Parathyroid adenoma (tissue), 2 donors: ENCODE measurements around the gene CCSER1.

ENCODE experiments used
- H2AFZ ChIP-seq: fragments of 300-600 bp; sonication (generic); one replicate; pipeline ENCODE4 v1.7.0; 2017; ENCODE audit warnings: antibody characterized with exemption, mild to moderate bottlenecking
- H3K27ac ChIP-seq: fragments of 300-600 bp; sonication (generic); one replicate; pipeline ENCODE4 v1.7.0; 2017
- H3K27me3 ChIP-seq: fragments of 300-600 bp; sonication (generic); one replicate; pipeline ENCODE4 v1.7.0; 2017; ENCODE audit warnings: low read length; ENCODE audit not compliant: control insufficient read depth, insufficient read depth
- H3K36me3 ChIP-seq: fragments of 300-600 bp; sonication (generic); one replicate; pipeline ENCODE4 v1.7.0; 2017; ENCODE audit warnings: low read length; ENCODE audit not compliant: control insufficient read depth, insufficient read depth
- H3K4me1 ChIP-seq: fragments of 300-600 bp; sonication (generic); one replicate; pipeline ENCODE4 v1.7.0; 2017; ENCODE audit warnings: control low read depth
- H3K4me2 ChIP-seq: fragments of 300-600 bp; sonication (generic); one replicate; pipeline ENCODE4 v1.7.0; 2017; ENCODE audit warnings: low read length
- H3K4me3 ChIP-seq: fragments of 300-600 bp; sonication (generic); one replicate; pipeline ENCODE4 v1.7.0; 2017; ENCODE audit warnings: low read depth, low read length
- H3K79me2 ChIP-seq: fragments of 300-600 bp; sonication (generic); one replicate; pipeline ENCODE4 v1.7.0; 2017; ENCODE audit warnings: control low read depth
- H3K9ac ChIP-seq: fragments of 300-600 bp; sonication (generic); one replicate; pipeline ENCODE4 v1.7.0; 2017; ENCODE audit warnings: mild to moderate bottlenecking
- H3K9me3 ChIP-seq: fragments of 300-600 bp; sonication (generic); one replicate; pipeline ENCODE4 v1.7.0; 2017; ENCODE audit warnings: low read length; ENCODE audit not compliant: control insufficient read depth
- TF ChIP-seq, protein P1 (sequence below): fragments of 300-600 bp; sonication (generic); IDR thresholded peaks from one replicate; pipeline ENCODE4 v1.7.0; 2017; ENCODE audit warnings: antibody characterized with exemption, mild to moderate bottlenecking
- donor health status: primary hyperparathyroidism.

CCSER1 gene

GRCh38 chr4:90715242-90715641, 588.0 kb downstream of the CCSER1 start:
- Histone ChIP-seq H3K27me3 (no peaks in the 10 kb centered on the region), H3K36me3 (no peaks in the 10 kb centered on the region), H3K4me3 (no peak overlapping the region), H3K79me2 (no peaks in the 10 kb centered on the region), H3K4me2 (no peak overlapping the region), H3K4me1 (no peaks in the 10 kb centered on the region), H2AFZ (no peak overlapping the region), H3K27ac (no peak overlapping the region), H3K9ac (no peak overlapping the region), H3K9me3 (no peaks in the 10 kb centered on the region)
- TF ChIP-seq, protein P1, sequence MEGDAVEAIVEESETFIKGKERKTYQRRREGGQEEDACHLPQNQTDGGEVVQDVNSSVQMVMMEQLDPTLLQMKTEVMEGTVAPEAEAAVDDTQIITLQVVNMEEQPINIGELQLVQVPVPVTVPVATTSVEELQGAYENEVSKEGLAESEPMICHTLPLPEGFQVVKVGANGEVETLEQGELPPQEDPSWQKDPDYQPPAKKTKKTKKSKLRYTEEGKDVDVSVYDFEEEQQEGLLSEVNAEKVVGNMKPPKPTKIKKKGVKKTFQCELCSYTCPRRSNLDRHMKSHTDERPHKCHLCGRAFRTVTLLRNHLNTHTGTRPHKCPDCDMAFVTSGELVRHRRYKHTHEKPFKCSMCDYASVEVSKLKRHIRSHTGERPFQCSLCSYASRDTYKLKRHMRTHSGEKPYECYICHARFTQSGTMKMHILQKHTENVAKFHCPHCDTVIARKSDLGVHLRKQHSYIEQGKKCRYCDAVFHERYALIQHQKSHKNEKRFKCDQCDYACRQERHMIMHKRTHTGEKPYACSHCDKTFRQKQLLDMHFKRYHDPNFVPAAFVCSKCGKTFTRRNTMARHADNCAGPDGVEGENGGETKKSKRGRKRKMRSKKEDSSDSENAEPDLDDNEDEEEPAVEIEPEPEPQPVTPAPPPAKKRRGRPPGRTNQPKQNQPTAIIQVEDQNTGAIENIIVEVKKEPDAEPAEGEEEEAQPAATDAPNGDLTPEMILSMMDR, result no peak

DNA sequence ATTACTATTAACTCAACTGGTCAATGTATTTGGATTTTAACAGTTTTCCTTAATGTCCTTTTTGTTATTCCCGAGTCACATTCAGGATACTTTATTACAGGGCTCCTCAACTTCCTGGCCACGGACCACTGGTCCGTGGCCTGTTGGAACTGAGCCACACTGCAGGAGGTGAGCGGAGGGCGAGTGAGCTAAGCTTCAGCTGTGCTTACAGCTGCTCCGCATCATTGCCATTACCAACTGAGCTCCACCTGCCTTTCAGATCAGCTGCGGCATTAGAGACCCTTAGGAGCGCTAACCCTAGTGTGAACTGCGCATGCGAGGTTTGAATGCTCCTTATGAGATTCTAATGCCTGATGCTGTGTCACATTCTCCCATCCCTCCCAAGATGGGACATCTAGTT, 591.7 kb downstream of the CCSER1 start:
- TF ChIP-seq, protein P1, result no peak
- H3K9me3 ChIP-seq, result no peaks in the 10 kb centered on the region
- no peak overlapping the region for H3K27ac ChIP-seq
- H3K4me3 ChIP-seq, result no peak overlapping the region
- no peak overlapping the region for H3K9ac ChIP-seq
- no peak overlapping the region for H3K4me2 ChIP-seq
- no peak overlapping the region for H2AFZ ChIP-seq
- H3K79me2 ChIP-seq, result no peaks in the 10 kb centered on the region
- H3K36me3 ChIP-seq, result no peaks in the 10 kb centered on the region
- H3K27me3 ChIP-seq, result no peaks in the 10 kb centered on the region
- H3K4me1 ChIP-seq, result no peaks in the 10 kb centered on the region

GRCh38 chr4:90727938-90728337, 600.7 kb downstream of the CCSER1 start:
- no peaks in the 10 kb centered on the region for H3K27me3 ChIP-seq
- no peak overlapping the region for H2AFZ ChIP-seq
- no peaks in the 10 kb centered on the region for H3K9me3 ChIP-seq
- no peak overlapping the region for H3K9ac ChIP-seq
- no peak overlapping the region for H3K27ac ChIP-seq
- TF ChIP-seq, protein P1, result no peak
- H3K36me3 ChIP-seq, result no peaks in the 10 kb centered on the region
- no peaks in the 10 kb centered on the region for H3K79me2 ChIP-seq
- no peaks in the 10 kb centered on the region for H3K4me1 ChIP-seq
- H3K4me3 ChIP-seq, result no peak overlapping the region
- H3K4me2 ChIP-seq, result no peak overlapping the region

- no peak overlapping the region for H3K27ac ChIP-seq
- no peaks in the 10 kb centered on the region for H3K9me3 ChIP-seq
- no peak overlapping the region for H3K4me3 ChIP-seq
- H3K36me3 ChIP-seq, result no peaks in the 10 kb centered on the region
- no peaks in the 10 kb centered on the region for H3K4me1 ChIP-seq
- H2AFZ ChIP-seq, result no peak overlapping the region
- H3K9ac ChIP-seq, result no peak overlapping the region
- TF ChIP-seq, protein P1, result no peak
- no peaks in the 10 kb centered on the region for H3K79me2 ChIP-seq
- H3K27me3 ChIP-seq, result no peaks in the 10 kb centered on the region
- H3K4me2 ChIP-seq, result no peak overlapping the region
These were observed 603.6 kb downstream of the CCSER1 start for GRCh38 chr4:90730752-90731151.

DNA sequence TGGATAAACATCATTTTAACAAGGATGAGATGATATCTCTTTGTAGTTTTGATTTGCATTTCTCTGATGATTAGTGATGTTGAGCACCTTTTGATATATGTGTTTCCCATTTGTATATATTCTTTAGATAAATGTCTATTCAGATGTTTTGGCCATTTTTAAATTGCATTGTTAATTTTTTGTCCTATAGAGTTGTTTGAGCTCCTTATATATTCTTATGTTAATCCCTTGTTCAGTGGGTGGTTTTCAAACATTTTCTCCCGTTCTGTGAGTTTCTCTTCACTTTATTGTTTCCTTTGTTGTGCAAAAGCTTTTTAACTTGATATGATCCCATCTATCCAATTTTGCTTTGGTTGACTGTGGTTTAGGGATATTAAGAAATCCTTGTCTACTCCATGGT, 606.0 kb downstream of the CCSER1 start:
- TF ChIP-seq, protein P1, result no peak
- no peaks in the 10 kb centered on the region for H3K79me2 ChIP-seq
- H3K4me3 ChIP-seq, result no peak overlapping the region

More for the DNA sequence above, 606.0 kb downstream of the CCSER1 start:
- no peaks in the 10 kb centered on the region for H3K9me3 ChIP-seq
- no peaks in the 10 kb centered on the region for H3K36me3 ChIP-seq
- no peak overlapping the region for H3K4me2 ChIP-seq
- no peaks in the 10 kb centered on the region for H3K4me1 ChIP-seq
- H3K27ac ChIP-seq, result no peak overlapping the region
- no peak overlapping the region for H2AFZ ChIP-seq
- H3K9ac ChIP-seq, result no peak overlapping the region
- no peaks in the 10 kb centered on the region for H3K27me3 ChIP-seq
